HUDEP-2 (cell line): ENCODE data around the gene CDK5R2.

ENCODE experiments used
- DNase-seq, 76 experiments: peaks; one replicate each; lab custom pipeline; 2025; ENCODE audit not compliant: unreplicated experiment in 76 of 76; lab: John Stamatoyannopoulos, UW

Gene CDK5R2

DNA sequence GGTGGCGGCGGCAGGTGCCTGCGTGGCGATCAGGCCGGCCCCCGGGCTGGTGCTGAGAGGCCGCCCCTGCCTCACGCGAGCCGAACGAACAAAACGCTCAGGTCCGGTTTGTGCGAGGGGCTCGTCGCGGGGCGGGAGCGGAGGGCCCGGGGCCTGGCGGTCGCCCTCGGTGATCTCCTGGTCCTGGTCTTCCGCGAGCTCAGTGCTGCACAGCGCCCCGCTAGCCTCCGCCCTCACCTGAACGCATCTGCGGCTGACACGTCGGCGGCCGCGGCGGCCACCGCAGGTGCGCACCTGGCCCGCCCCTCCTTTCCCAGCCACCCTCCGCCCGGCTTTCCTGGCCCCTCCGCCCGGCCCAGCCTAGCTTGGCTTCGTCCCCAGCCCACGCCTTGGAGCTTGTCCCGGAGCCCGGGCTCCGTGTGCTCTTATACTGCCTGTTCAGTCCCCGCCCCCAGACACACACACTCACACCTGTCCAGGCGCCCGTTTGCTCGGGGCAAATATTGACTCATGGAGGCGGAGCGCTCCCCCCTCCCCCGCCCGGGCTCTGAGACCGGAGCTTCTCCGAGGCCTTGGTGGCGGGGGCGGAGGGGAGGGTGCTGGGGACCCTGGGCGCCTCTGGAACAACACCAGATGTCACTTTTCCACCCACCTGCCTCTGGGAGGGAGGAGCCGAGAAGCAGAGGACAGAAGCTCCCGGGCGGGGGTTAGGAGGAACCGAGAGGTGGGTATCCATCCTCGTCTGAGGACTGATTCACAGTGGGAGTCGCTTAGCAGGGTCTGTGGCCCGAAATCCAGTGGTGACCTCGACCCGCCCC is 42.3 kb downstream of the CDK5R2 start:
- peak in 1 of 76 experiments; percentile 27 for DNase-seq

GRCh38 chr2:219002395-219003266 is 43.2 kb downstream of the CDK5R2 start:
- DNase-seq: peak in 22 of 76 experiments; percentile 7 to 44 (median 22)

- peak in 1 of 76 experiments; percentile 16 for DNase-seq
Measured at GRCh38 chr2:219003267-219003634, 43.8 kb downstream of the CDK5R2 start.

GRCh38 chr2:219003979-219004378 is 44.5 kb downstream of the CDK5R2 start:
- no peak for DNase-seq

GRCh38 chr2:219009294-219009693 is 49.8 kb downstream of the CDK5R2 start:
- no peak for DNase-seq

DNA sequence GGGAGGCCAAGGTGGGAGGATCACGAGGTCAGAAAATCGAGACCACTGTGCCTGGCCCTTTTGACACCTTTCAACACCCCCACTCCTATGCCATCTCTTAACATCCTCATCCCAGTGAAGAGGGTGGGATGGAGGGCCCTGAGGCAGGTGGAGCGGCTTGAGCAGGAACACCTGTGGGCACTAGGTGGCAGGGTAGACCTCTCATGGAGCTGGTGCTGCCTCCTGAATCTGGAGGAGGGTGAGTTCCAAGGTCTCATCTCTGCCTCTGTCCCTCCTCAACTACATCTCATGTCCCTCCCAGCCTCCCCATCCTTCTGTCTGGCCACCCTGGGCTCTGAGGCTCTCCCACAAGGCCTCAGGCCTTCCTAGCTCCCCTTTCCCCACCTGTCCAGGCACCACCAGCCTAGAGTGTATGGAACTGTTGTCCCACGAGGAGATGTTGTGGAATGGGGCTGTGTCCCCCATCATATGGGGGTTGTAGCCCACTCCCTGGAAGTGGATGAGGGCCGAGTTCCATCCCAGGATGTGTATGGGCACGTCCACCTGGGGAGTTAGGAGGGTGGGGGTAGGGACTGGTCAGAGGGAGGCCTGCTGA is 50.8 kb downstream of the CDK5R2 start:
- peak in 2 of 76 experiments; percentile 13 to 33 for DNase-seq

DNA sequence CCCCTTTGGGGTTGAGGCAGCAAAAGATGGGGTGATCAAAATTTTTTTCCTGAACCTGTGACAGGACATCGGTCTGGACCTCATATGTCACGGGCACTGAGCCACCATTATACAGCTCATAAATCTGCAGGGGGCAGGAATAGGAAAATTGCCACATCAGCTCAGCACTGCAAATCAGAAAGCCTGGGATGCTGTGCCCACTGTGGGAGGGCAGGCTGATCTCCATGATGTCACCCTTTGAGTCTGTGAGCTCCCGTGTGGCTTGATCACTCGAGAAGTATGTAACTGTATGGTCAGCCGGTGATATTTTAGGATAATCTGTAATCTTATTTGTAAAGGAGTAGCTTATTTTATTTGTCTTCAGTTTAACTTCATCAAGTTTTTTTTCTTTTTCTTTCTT is 51.4 kb downstream of the CDK5R2 start:
- DNase-seq: no peak
